Dermis lymphatic vessel endothelial cell (primary cell): ENCODE data around the gene MKNK1. TPM values are rescaled to one million over a fixed set of nuclear protein-coding genes. Genes with fewer than 3 reads are reported as not detected.

Source experiments
- total RNA-seq: library from RNA; depleted of rRNA; stranded (reverse); fragments of >200 nt; gene quantifications from 2 replicates; pipeline ENCODE4 v1.2.1, GENCODE V29; 2014

MKNK1 gene
- 18.2 and 19.6 TPM in 2 replicates for total RNA-seq

GRCh38 chr1:46603858-46604549 is at the start of gene MKNK1:
TSS of gene MKNK1 (minus strand) at chr1:46604268. CDS start at chr1:46583327, 20,941 bp downstream.

GRCh38 chr1:46616277-46617107 is 12.4 kb upstream of the MKNK1 start, which contains the start of gene MOB3C:
TSS of gene MOB3C (minus strand) at chr1:46616811. CDS start at chr1:46613321, 3,490 bp downstream.

GRCh38 chr1:46551597-46552095 is 52.4 kb downstream of the MKNK1 start, which contains the start of gene KNCN:
TSS of gene KNCN (minus strand) at chr1:46551647. CDS start at chr1:46551215, 432 bp downstream.

Other genes starting within 250 kb of the MKNK1 start
- 0.52 and 1.1 TPM in 2 replicates for gene FAAH, start 210.0 kb downstream of the MKNK1 start, total RNA-seq
- gene DMBX1, start 114.4 kb downstream of the MKNK1 start, total RNA-seq, result not detected in 2 replicates
- not detected in 2 replicates for gene KNCN, start 52.6 kb downstream of the MKNK1 start, total RNA-seq
- 11.5 and 11.8 TPM in 2 replicates for gene MOB3C, start 12.5 kb upstream of the MKNK1 start, total RNA-seq
- 26.2 and 26.9 TPM in 2 replicates for gene ATPAF1, start 64.1 kb upstream of the MKNK1 start, total RNA-seq
- not detected in 2 replicates for gene TEX38, start 67.6 kb upstream of the MKNK1 start, total RNA-seq
- gene EFCAB14, start 114.8 kb upstream of the MKNK1 start, total RNA-seq, result 57.8 and 60.6 TPM in 2 replicates
- gene CYP4B1, start 194.8 kb upstream of the MKNK1 start, total RNA-seq, result not detected in 2 replicates